H9 (cell line): ENCODE results near the gene EPB41L4B. TPM values are rescaled to one million over a fixed set of nuclear protein-coding genes. Genes with fewer than 3 reads are reported as not detected.

Source experiments
- DNase-seq: peaks from one replicate; pipeline ENCODE4 v3.0.0-alpha.2; 2017
- H2AFZ ChIP-seq: one replicate; pipeline ENCODE4 v1.6.1; 2013; ENCODE audit warnings: mild to moderate bottlenecking, low read length, control low read depth, moderate library complexity
- H2AK5ac ChIP-seq: 2 replicates; pipeline ENCODE4 v1.6.1; 2013; ENCODE audit warnings: low read length, control low read depth, mixed read lengths; ENCODE audit not compliant: insufficient read length
- H2BK120ac ChIP-seq: one replicate; pipeline ENCODE4 v1.6.1; 2013; ENCODE audit warnings: low read depth, mild to moderate bottlenecking, low read length, control low read depth, inconsistent platforms; ENCODE audit not compliant: poor library complexity, severe bottlenecking
- H2BK12ac ChIP-seq: 2 replicates; pipeline ENCODE4 v1.6.1; 2013; ENCODE audit warnings: low read length, control low read depth, mixed read lengths, low read depth; ENCODE audit not compliant: insufficient read length
- H2BK15ac ChIP-seq: 2 replicates; pipeline ENCODE4 v1.6.1; 2013; ENCODE audit warnings: low read depth, low read length, control low read depth
- H2BK20ac ChIP-seq: one replicate; pipeline ENCODE4 v1.6.1; 2013; ENCODE audit warnings: low read depth, mild to moderate bottlenecking, low read length, control low read depth, inconsistent platforms; ENCODE audit not compliant: poor library complexity, severe bottlenecking
- H2BK5ac ChIP-seq: 2 replicates; pipeline ENCODE4 v1.6.1; 2013; ENCODE audit warnings: low read length, control low read depth, mixed read lengths; ENCODE audit not compliant: insufficient read length
- H3K14ac ChIP-seq: 2 replicates; pipeline ENCODE4 v1.6.1; 2013; ENCODE audit warnings: low read length, control low read depth; ENCODE audit not compliant: insufficient read depth
- H3K18ac ChIP-seq: 2 replicates; pipeline ENCODE4 v1.6.1; 2013; ENCODE audit warnings: low read depth, mild to moderate bottlenecking, mixed read lengths, low read length, control low read depth; ENCODE audit not compliant: insufficient read length
- H3K23ac ChIP-seq: 2 replicates; pipeline ENCODE4 v1.6.1; 2013; ENCODE audit warnings: low read length, control low read depth, mixed read lengths, low read depth; ENCODE audit not compliant: insufficient read length
- H3K23me2 ChIP-seq: 2 replicates; pipeline ENCODE4 v1.6.1; 2013; ENCODE audit warnings: low read depth, mild to moderate bottlenecking, mixed read lengths, low read length, control low read depth; ENCODE audit not compliant: insufficient read length, poor library complexity, severe bottlenecking
- H3K27ac ChIP-seq: 2 replicates; pipeline ENCODE4 v1.5.1; 2013; ENCODE audit warnings: low read length, control low read depth, mixed read lengths, low read depth; ENCODE audit not compliant: insufficient read length
- H3K27me3 ChIP-seq: 2 replicates; pipeline ENCODE4 v1.6.1; 2013; ENCODE audit warnings: low read length, control low read depth, inconsistent platforms; ENCODE audit not compliant: insufficient read depth
- H3K4ac ChIP-seq: 2 replicates; pipeline ENCODE4 v1.6.1; 2013; ENCODE audit warnings: low read depth, mild to moderate bottlenecking, control low read depth, inconsistent platforms, low read length, moderate library complexity
- H3K4me1 ChIP-seq: 2 replicates; pipeline ENCODE4 v1.6.1; 2013; ENCODE audit warnings: low read length, control low read depth, inconsistent platforms; ENCODE audit not compliant: insufficient read depth
- H3K4me2 ChIP-seq: 2 replicates; pipeline ENCODE4 v1.6.1; 2013; ENCODE audit warnings: low read length, control low read depth, mixed read lengths; ENCODE audit not compliant: insufficient read length, insufficient read depth
- H3K56ac ChIP-seq: 2 replicates; pipeline ENCODE4 v1.6.1; 2013; ENCODE audit warnings: low read depth, mild to moderate bottlenecking, mixed read lengths, low read length, control low read depth; ENCODE audit not compliant: insufficient read length
- H3K79me1 ChIP-seq: 2 replicates; pipeline ENCODE4 v1.6.1; 2013; ENCODE audit warnings: low read depth, mild to moderate bottlenecking, moderate library complexity, low read length, control low read depth, inconsistent platforms; ENCODE audit not compliant: insufficient read depth, poor library complexity, severe bottlenecking
- H3K79me2 ChIP-seq: 2 replicates; pipeline ENCODE4 v1.6.1; 2013; ENCODE audit warnings: low read length, control low read depth, inconsistent platforms; ENCODE audit not compliant: insufficient read depth
- H3K9ac ChIP-seq: 2 replicates; pipeline ENCODE4 v1.6.1; 2013; ENCODE audit warnings: low read length, control low read depth, mixed read lengths; ENCODE audit not compliant: insufficient read length; ENCODE audit errors: extremely low read depth
- H3K9me3 ChIP-seq: one replicate; pipeline ENCODE4 v1.6.1; 2013; ENCODE audit warnings: low read depth, low read length, inconsistent platforms; ENCODE audit not compliant: control insufficient read depth
- H3T11ph ChIP-seq: one replicate; pipeline ENCODE4 v1.6.1; 2013; ENCODE audit warnings: mild to moderate bottlenecking, low read length, control low read depth, inconsistent platforms
- H4K20me1 ChIP-seq: one replicate; pipeline ENCODE4 v1.6.1; 2013; ENCODE audit not compliant: control insufficient read depth, insufficient read length, insufficient read depth
- H4K5ac ChIP-seq: 2 replicates; pipeline ENCODE4 v1.6.1; 2013; ENCODE audit warnings: low read depth, mild to moderate bottlenecking, mixed read lengths, low read length, control low read depth; ENCODE audit not compliant: insufficient read length
- H4K8ac ChIP-seq: replicated peaks from 2 replicates; pipeline ENCODE4 v1.6.1; 2013; ENCODE audit warnings: low read length, control low read depth, mixed read lengths, low read depth; ENCODE audit not compliant: insufficient read length
- H4K91ac ChIP-seq: 2 replicates; pipeline ENCODE4 v1.6.1; 2013; ENCODE audit warnings: low read depth, mild to moderate bottlenecking, moderate library complexity, mixed read lengths, low read length, control low read depth; ENCODE audit not compliant: insufficient read length
- H3K27ac Mint-ChIP-seq, 3 experiments: 2 replicates in 2 of 3; 3 replicates in 1 of 3; pipeline ENCODE4 v1.8.0; 2020 to 2021; ENCODE audit warnings: mixed read lengths in 3 of 3, mild to moderate bottlenecking in 1 of 3, moderate library complexity in 1 of 3
- H3K27me3 Mint-ChIP-seq: 2 replicates; pipeline ENCODE4 v1.8.0; 2021; ENCODE audit warnings: low read depth, mild to moderate bottlenecking, moderate library complexity, mixed read lengths
- H3K36me3 Mint-ChIP-seq, 3 experiments: 2 replicates in 2 of 3; 3 replicates in 1 of 3; pipeline ENCODE4 v1.8.0; 2020 to 2021; ENCODE audit warnings: low read depth in 3 of 3, mixed read lengths in 3 of 3; ENCODE audit not compliant: insufficient read depth in 1 of 3
- H3K4me1 Mint-ChIP-seq, 2 experiments: 2 replicates each; pipeline ENCODE4 v1.8.0; 2020; ENCODE audit warnings: mixed read lengths in 2 of 2
- H3K4me3 Mint-ChIP-seq, 2 experiments: 2 replicates in 1 of 2; 3 replicates in 1 of 2; pipeline ENCODE4 v1.8.0; 2020 to 2021; ENCODE audit warnings: mild to moderate bottlenecking in 2 of 2, mixed read lengths in 2 of 2, moderate library complexity in 1 of 2
- H3K9me3 Mint-ChIP-seq, 2 experiments: 2 replicates in 1 of 2; 3 replicates in 1 of 2; pipeline ENCODE4 v1.8.0; 2020; ENCODE audit warnings: mild to moderate bottlenecking in 2 of 2, mixed read lengths in 2 of 2, moderate library complexity in 1 of 2
- CTCF ChIP-seq: fragments of 200-600 bp; sonication (generic); conservative IDR thresholded peaks from 3 replicates; pipeline ENCODE4 v1.8.0; 2021; ENCODE audit warnings: antibody characterized with exemption, mild to moderate bottlenecking
- WGBS: extraction: QIAGEN DNeasy Blood & Tissue Kit; methylation state at CpG from one replicate; pipeline ENCODE4 v1.1.7; 2013; ENCODE audit warnings: missing lambda C conversion rate, low lambda C conversion rate, mixed read lengths; ENCODE audit not compliant: insufficient read length; ENCODE audit errors: extremely low coverage; 5-methylcytosine and 5-hydroxymethylcytosine counted together
- total RNA-seq: library from RNA; stranded (reverse); gene quantifications from 2 replicates; pipeline ENCODE4 v1.2.1, GENCODE V29; 2021

The EPB41L4B gene
- total RNA-seq, 1 experiment from 2014 or later: 18.9 TPM

GRCh38 chr9:109162677-109163076, 158.2 kb downstream of the EPB41L4B start:
- peaks cover 2% of the 10 kb centered on the region for H3K23me2 ChIP-seq
- no peak overlapping the region for H2BK5ac ChIP-seq
- Mint-ChIP-seq H3K9me3 (peaks cover 8 to 10% of the 10 kb centered on the region in 2 experiments; a peak in 4 of 5 replicates), H3K4me3 (no peak overlapping the region), H3K27ac (no peak overlapping the region), H3K27me3 (peaks cover 41% of the 10 kb centered on the region), H3K4me1 (peaks cover 9 to 18% of the 10 kb centered on the region in 2 experiments), H3K36me3 (peaks cover 0 to 15% (median 2%) of the 10 kb centered on the region in 3 experiments; a peak in 5 of 7 replicates)
- H3K9ac ChIP-seq: no peak overlapping the region
- H2BK12ac ChIP-seq: no peak overlapping the region
- no peak overlapping the region for H2BK120ac ChIP-seq
- H3K4ac ChIP-seq: no peak overlapping the region
- no peak overlapping the region for H3K23ac ChIP-seq
- no peak overlapping the region for H4K5ac ChIP-seq
- no peak for DNase-seq
- no peak overlapping the region for H4K91ac ChIP-seq
- no peak overlapping the region for H3K27ac ChIP-seq
- H3K14ac ChIP-seq: no peak overlapping the region
- H3T11ph ChIP-seq: no peak overlapping the region
- H3K4me2 ChIP-seq: no peak overlapping the region
- no peaks in the 10 kb centered on the region for H3K9me3 ChIP-seq
- no peak for TF ChIP-seq CTCF
- no peaks in the 10 kb centered on the region for H3K4me1 ChIP-seq
- H3K79me1 ChIP-seq: no peaks in the 10 kb centered on the region
- no peaks in the 10 kb centered on the region; the same call in 1 of the 2 replicates for H3K27me3 ChIP-seq
- no peak overlapping the region for H2BK15ac ChIP-seq
- no peak overlapping the region for H2BK20ac ChIP-seq
- no peak overlapping the region for H4K8ac ChIP-seq
- no peak overlapping the region for H2AFZ ChIP-seq
- H3K79me2 ChIP-seq: no peaks in the 10 kb centered on the region
- H4K20me1 ChIP-seq: no peaks in the 10 kb centered on the region
- no peak overlapping the region for H2AK5ac ChIP-seq
- no peak overlapping the region for H3K56ac ChIP-seq
- WGBS: no CpG with 5 or more reads among the region's 3 CpGs
- no peak overlapping the region for H3K18ac ChIP-seq
